ENCODE data around the gene NATD1. TPM values are rescaled to one million over a fixed set of nuclear protein-coding genes. Genes with fewer than 3 reads are reported as not detected.

NATD1 gene
- total RNA-seq, 5 donors from 2014 or later (not counting 1 experiment from before 2014, with no cell fraction given), result 7.2 to 11.1 (median 9.6) TPM

DNA sequence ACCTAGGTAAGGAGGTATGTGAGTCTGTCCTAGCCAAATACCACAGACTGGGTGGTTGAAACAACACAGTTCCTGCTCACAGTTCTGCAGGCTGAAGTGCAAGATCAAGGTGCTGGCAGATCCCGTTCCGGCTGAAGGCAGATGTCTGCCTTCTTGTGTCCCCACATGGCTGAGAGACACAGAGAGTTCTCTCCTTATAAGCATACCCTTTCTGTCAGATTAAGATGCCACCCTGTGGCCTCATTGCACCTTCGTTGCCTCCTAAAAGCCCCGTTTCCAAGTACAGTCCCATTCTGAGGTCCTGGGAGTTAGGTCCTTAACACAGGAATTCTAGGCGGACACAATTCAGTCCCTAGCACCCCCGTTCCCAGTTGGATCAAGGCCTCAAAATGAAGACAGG, 30.1 kb downstream of the NATD1 start:
- CTCF ChIA-PET, result no interaction called here
- Histone ChIP-seq H3K4me3 (ENCODE audit: control insufficient read depth in 1 of 2, extremely low read depth in 1 of 2, low read length in 1 of 2) (no peak overlapping the region), H3K36me3 (ENCODE audit: control insufficient read depth in 2 of 2, extremely low read depth in 1 of 2, insufficient read depth in 1 of 2, low read length in 1 of 2) (peaks cover 0 to 4% of the 10 kb centered on the region in 2 donors), H3K9me3 (no peaks in the 10 kb centered on the region), H3K27me3 (replicated peaks in 1 of 2; ENCODE audit: control insufficient read depth in 2 of 2, extremely low read depth in 1 of 2, insufficient read depth in 2 of 2, low read length in 1 of 2) (no peaks in the 10 kb centered on the region), H3K27ac (ENCODE audit: low read length) (no peak overlapping the region), H3K4me1 (ENCODE audit: control insufficient read depth in 1 of 2, extremely low read depth in 1 of 2, insufficient read depth in 2 of 2, low read length in 2 of 2) (no peaks in the 10 kb centered on the region)
- no peak overlapping the region for H3K4me3 Mint-ChIP-seq
- WGBS (ENCODE audit: insufficient coverage), result 97% methylated on average over 4 of the region's 6 CpGs
- peaks cover 17% of the 10 kb centered on the region for H3K36me3 Mint-ChIP-seq
- H3K27me3 Mint-ChIP-seq, result no peaks in the 10 kb centered on the region
- H3K27ac Mint-ChIP-seq, result no peak overlapping the region
- ATAC-seq (replicated peaks in 1 of 4) (no peak), DNase-seq (no peak)
- no peaks in the 10 kb centered on the region for H3K9me3 Mint-ChIP-seq
- peaks cover 0 to 4% (median 1%) of the 10 kb centered on the region in 3 donors for H3K4me1 Mint-ChIP-seq
- POLR2A ChIA-PET, result no interaction called here

DNA sequence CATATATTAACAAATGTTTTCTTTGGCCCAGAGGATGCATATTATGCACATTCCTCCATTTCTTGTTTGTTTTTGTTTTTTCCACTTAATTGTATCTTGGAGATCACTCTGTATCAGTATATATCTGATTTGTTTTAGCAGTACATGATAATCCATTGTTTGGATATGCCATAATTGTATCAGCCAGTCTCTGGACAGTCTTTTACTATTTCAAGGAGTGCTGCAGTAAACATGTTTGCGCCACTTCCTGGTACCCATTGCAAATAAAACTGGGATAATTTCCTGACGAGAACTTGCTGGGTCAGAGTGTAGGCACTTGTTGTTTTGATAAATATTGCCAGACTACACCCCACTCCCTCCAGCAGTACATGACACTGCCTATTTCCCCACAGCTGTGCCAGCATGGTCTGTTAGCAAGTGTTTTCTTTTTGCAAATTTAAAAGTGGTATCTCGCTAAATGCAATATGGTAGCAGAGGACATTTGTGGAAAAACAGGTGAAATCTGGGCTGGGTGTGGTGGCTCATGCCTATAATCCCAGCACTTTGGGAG, 34.3 kb downstream of the NATD1 start:
- DNase-seq, result no peak
- Mint-ChIP-seq H3K4me1 (peaks cover 16 to 25% (median 22%) of the 10 kb centered on the region in 3 donors), H3K36me3 (peaks cover 26% of the 10 kb centered on the region), H3K9me3 (no peaks in the 10 kb centered on the region), H3K4me3 (no peak overlapping the region), H3K27ac (no peak overlapping the region), H3K27me3 (no peaks in the 10 kb centered on the region)
- CTCF ChIA-PET, result no interaction called here
- H3K4me3 ChIP-seq (ENCODE audit: control insufficient read depth in 1 of 2, extremely low read depth in 1 of 2, low read length in 1 of 2), result no peak overlapping the region
- H3K36me3 ChIP-seq (ENCODE audit: control insufficient read depth in 2 of 2, extremely low read depth in 1 of 2, insufficient read depth in 1 of 2, low read length in 1 of 2), result peaks cover 0 to 4% of the 10 kb centered on the region in 2 donors
- H3K9me3 ChIP-seq, result no peaks in the 10 kb centered on the region
- 100% methylated on average over 1 of the region's 3 CpGs for WGBS (ENCODE audit: insufficient coverage)
- ATAC-seq (replicated peaks in 1 of 4), result no peak
- POLR2A ChIA-PET, result no interaction called here
- H3K27ac ChIP-seq (ENCODE audit: low read length), result no peak overlapping the region
- H3K4me1 ChIP-seq (ENCODE audit: control insufficient read depth in 1 of 2, extremely low read depth in 1 of 2, insufficient read depth in 2 of 2, low read length in 2 of 2), result peaks cover 2 to 10% of the 10 kb centered on the region in 2 experiments
- H3K27me3 ChIP-seq (replicated peaks in 1 of 2; ENCODE audit: control insufficient read depth in 2 of 2, extremely low read depth in 1 of 2, insufficient read depth in 2 of 2, low read length in 1 of 2), result no peaks in the 10 kb centered on the region

DNA sequence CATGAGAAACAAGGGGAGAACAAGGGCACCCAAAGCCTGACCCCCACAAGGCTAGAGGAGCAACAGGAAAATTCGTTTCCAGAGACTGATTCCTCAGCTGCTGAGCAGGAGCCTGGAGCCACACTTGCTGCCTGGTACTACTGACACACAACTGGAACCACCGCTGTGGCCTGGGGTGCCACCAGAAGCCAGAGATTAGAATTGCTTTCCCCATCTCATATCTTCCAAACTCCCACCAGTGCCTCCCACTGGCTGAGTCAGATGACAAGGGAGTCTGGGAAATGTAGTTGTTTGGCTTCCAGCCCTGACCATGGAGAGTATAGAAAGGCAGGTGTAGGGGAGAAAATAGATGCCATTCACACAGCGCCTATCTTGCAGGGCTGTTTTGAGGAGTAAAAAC, 35.1 kb downstream of the NATD1 start:
- ATAC-seq (replicated peaks in 1 of 4) (no peak), DNase-seq (no peak)
- Histone ChIP-seq H3K9me3 (no peaks in the 10 kb centered on the region), H3K27me3 (replicated peaks in 1 of 2; ENCODE audit: control insufficient read depth in 2 of 2, extremely low read depth in 1 of 2, insufficient read depth in 2 of 2, low read length in 1 of 2) (no peaks in the 10 kb centered on the region), H3K27ac (ENCODE audit: low read length) (no peak overlapping the region), H3K36me3 (ENCODE audit: control insufficient read depth in 2 of 2, extremely low read depth in 1 of 2, insufficient read depth in 1 of 2, low read length in 1 of 2) (peaks cover 0 to 4% of the 10 kb centered on the region in 2 donors), H3K4me1 (ENCODE audit: control insufficient read depth in 1 of 2, extremely low read depth in 1 of 2, insufficient read depth in 2 of 2, low read length in 2 of 2) (peaks cover 6 to 14% of the 10 kb centered on the region in 2 experiments), H3K4me3 (ENCODE audit: control insufficient read depth in 1 of 2, extremely low read depth in 1 of 2, low read length in 1 of 2) (no peak overlapping the region)
- Mint-ChIP-seq H3K4me3 (no peak overlapping the region), H3K27ac (no peak overlapping the region), H3K36me3 (peaks cover 26% of the 10 kb centered on the region), H3K9me3 (no peaks in the 10 kb centered on the region), H3K27me3 (no peaks in the 10 kb centered on the region), H3K4me1 (peaks cover 20 to 29% (median 27%) of the 10 kb centered on the region in 3 donors)
- WGBS (ENCODE audit: insufficient coverage), result 67% methylated on average over 1 of the region's 3 CpGs
- CTCF ChIA-PET, result no interaction called here
- POLR2A ChIA-PET, result no interaction called here

DNA sequence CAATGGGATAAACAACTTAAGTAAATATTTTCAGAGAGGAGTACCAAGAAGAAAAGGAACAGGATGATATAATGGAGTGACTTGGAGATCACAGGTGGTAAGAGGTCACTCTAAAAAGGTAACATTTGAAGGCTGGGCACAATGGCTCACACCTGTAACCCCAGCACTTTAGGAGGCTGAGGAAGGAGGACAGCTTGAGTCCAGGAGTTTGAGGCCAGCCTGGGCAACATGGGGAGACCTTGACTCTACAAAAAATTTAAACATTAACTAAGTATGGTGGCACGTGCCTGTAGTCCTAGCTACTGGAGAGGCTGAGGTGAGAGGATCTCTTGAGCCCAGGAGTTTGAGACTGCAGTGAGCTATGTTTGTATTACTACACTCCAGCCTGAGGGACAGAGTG, 35.9 kb downstream of the NATD1 start:
- peaks cover 14 to 22% of the 10 kb centered on the region in 2 experiments for H3K4me1 ChIP-seq (ENCODE audit: control insufficient read depth in 1 of 2, extremely low read depth in 1 of 2, insufficient read depth in 2 of 2, low read length in 2 of 2)
- H3K36me3 Mint-ChIP-seq, result peaks cover 21% of the 10 kb centered on the region
- whole genome bisulfite sequencing (ENCODE audit: insufficient coverage), result no CpG with 5 or more reads among the region's 1 CpG
- no peak for DNase-seq
- no peaks in the 10 kb centered on the region for H3K27me3 ChIP-seq (replicated peaks in 1 of 2; ENCODE audit: control insufficient read depth in 2 of 2, extremely low read depth in 1 of 2, insufficient read depth in 2 of 2, low read length in 1 of 2)
- peak overlapping the region in 1 of 3 donors; percentile 32 for H3K4me3 Mint-ChIP-seq
- no peak overlapping the region for H3K27ac Mint-ChIP-seq
- ATAC-seq (replicated peaks in 1 of 4), result no peak
- no peaks in the 10 kb centered on the region for H3K9me3 ChIP-seq
- H3K27me3 Mint-ChIP-seq, result no peaks in the 10 kb centered on the region
- POLR2A ChIA-PET, result interaction anchor here in 1 of 2 donors (0.5 kb wide), 1 partner anchor 1090 kb away, joined by 6 read pairs; no protein-coding TSS in a partner anchor
- CTCF ChIA-PET, result no interaction called here
- H3K27ac ChIP-seq (ENCODE audit: low read length), result no peak overlapping the region
- no peaks in the 10 kb centered on the region for H3K9me3 Mint-ChIP-seq
- peaks cover 27 to 34% (median 32%) of the 10 kb centered on the region in 3 donors for H3K4me1 Mint-ChIP-seq
- H3K36me3 ChIP-seq (ENCODE audit: control insufficient read depth in 2 of 2, extremely low read depth in 1 of 2, insufficient read depth in 1 of 2, low read length in 1 of 2), result peaks cover 0 to 4% of the 10 kb centered on the region in 2 donors
- no peak overlapping the region for H3K4me3 ChIP-seq (ENCODE audit: control insufficient read depth in 1 of 2, extremely low read depth in 1 of 2, low read length in 1 of 2)

DNA sequence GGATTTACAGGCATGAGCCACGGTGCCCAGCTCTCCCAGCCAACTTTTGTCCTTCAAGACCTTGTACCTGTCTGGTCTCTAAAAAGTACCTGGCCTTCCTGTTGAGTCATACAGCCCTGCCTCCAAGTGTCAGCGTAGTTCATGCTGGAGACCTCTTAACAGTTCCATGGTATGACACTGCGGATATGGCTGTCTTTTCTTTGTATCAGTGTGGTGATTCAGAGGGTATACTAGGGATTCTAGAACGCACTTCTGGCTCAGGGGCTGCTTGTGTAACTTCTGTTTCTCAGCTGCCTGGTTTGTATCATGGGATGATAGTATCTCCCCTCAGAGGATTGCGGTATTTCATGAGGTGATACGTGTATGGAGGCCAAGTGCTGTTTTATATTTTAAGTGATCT, 37.3 kb downstream of the NATD1 start:
- no peaks in the 10 kb centered on the region for H3K9me3 ChIP-seq
- POLR2A ChIA-PET, result no interaction called here
- H3K27me3 Mint-ChIP-seq, result no peaks in the 10 kb centered on the region
- CTCF ChIA-PET, result no interaction called here
- H3K27me3 ChIP-seq (replicated peaks in 1 of 2; ENCODE audit: control insufficient read depth in 2 of 2, extremely low read depth in 1 of 2, insufficient read depth in 2 of 2, low read length in 1 of 2), result no peaks in the 10 kb centered on the region
- H3K36me3 Mint-ChIP-seq, result peaks cover 9% of the 10 kb centered on the region
- no peaks in the 10 kb centered on the region for H3K9me3 Mint-ChIP-seq
- peaks cover 40 to 48% (median 43%) of the 10 kb centered on the region in 3 donors for H3K4me1 Mint-ChIP-seq
- H3K36me3 ChIP-seq (ENCODE audit: control insufficient read depth in 2 of 2, extremely low read depth in 1 of 2, insufficient read depth in 1 of 2, low read length in 1 of 2), result peaks cover 0 to 3% of the 10 kb centered on the region in 2 donors
- no peak overlapping the region for H3K4me3 ChIP-seq (ENCODE audit: control insufficient read depth in 1 of 2, extremely low read depth in 1 of 2, low read length in 1 of 2)
- ATAC-seq (replicated peaks in 1 of 4) (no peak), DNase-seq (no peak)
- 90% methylated on average over 4 of the region's 6 CpGs for whole genome bisulfite sequencing (ENCODE audit: insufficient coverage)
- H3K27ac Mint-ChIP-seq, result peak overlapping the region; percentile 44 to 52
- H3K4me1 ChIP-seq (ENCODE audit: control insufficient read depth in 1 of 2, extremely low read depth in 1 of 2, insufficient read depth in 2 of 2, low read length in 2 of 2), result peaks cover 20 to 36% of the 10 kb centered on the region in 2 experiments
- no peak overlapping the region for H3K27ac ChIP-seq (ENCODE audit: low read length)
- H3K4me3 Mint-ChIP-seq, result peak overlapping the region; percentile 85 to 90 (median 85)

DNA sequence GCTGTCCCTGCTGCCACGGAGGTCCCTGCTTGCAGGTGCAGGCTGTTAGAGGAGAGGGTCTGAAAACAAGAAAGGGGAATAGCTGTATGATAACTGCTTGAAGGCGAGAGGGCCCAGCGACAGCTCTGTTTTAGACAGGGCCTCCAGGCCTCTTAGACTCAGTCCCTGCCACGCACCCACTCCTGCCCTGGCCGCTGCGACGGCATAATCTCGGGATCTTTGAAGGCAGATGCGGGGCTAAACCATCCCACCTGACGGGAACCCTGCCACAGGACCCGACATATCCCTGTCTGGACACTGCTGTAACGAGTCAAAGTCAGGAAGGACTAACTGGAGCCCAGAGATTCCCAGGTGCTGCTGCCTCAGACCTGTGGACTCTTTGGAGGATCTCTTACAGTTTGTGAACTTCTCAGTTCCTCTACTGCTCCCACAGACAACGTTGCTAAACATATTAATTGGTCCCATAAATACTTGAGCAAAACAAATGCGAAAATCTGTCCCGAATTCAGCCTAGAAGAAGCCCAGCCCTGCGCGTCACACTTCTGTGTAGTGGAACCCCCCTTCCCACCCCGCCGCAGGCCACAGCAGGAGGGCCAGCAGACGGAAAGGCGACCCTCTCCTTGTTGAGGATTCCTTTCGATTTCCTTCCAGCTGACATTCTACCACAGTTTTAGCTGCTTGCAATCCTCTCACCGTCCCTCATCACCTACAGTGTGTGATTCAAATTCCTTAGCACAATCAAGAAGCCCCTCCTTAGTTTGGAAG, 38.3 kb downstream of the NATD1 start:
- peaks cover 20 to 45% of the 10 kb centered on the region in 2 experiments for H3K4me1 ChIP-seq (ENCODE audit: control insufficient read depth in 1 of 2, extremely low read depth in 1 of 2, insufficient read depth in 2 of 2, low read length in 2 of 2)

More for the DNA sequence above, 38.3 kb downstream of the NATD1 start:
- POLR2A ChIA-PET, result no interaction called here
- H3K36me3 ChIP-seq (ENCODE audit: control insufficient read depth in 2 of 2, extremely low read depth in 1 of 2, insufficient read depth in 1 of 2, low read length in 1 of 2), result peaks cover under 1 to 8% of the 10 kb centered on the region in 2 donors
- Mint-ChIP-seq H3K4me3 (peak overlapping the region; percentile 85 to 90 (median 85)), H3K27me3 (no peaks in the 10 kb centered on the region), H3K27ac (peak overlapping the region; percentile 78 to 87), H3K4me1 (peaks cover 49 to 58% (median 50%) of the 10 kb centered on the region in 3 donors), H3K9me3 (no peaks in the 10 kb centered on the region), H3K36me3 (peaks cover 14% of the 10 kb centered on the region)
- peak overlapping the region; percentile 42 for H3K27ac ChIP-seq (ENCODE audit: low read length)
- 16% methylated on average over 17 of the region's 23 CpGs for WGBS (ENCODE audit: insufficient coverage)
- no peaks in the 10 kb centered on the region for H3K27me3 ChIP-seq (replicated peaks in 1 of 2; ENCODE audit: control insufficient read depth in 2 of 2, extremely low read depth in 1 of 2, insufficient read depth in 2 of 2, low read length in 1 of 2)
- CTCF ChIA-PET, result interaction anchor here (0.7 to 1.1 kb wide), 5 partner anchors 15 to 172 kb away, joined by 3 to 4 read pairs (median 3); partner anchors contain the start of gene USP22 (in 1 of the 2)
- H3K9me3 ChIP-seq, result no peaks in the 10 kb centered on the region
- DNase-seq, result peak in 1 of 35 experiments; percentile 9
- ATAC-seq (replicated peaks in 1 of 4), result peak in 1 of 4 experiments; percentile 0
- H3K4me3 ChIP-seq (ENCODE audit: control insufficient read depth in 1 of 2, extremely low read depth in 1 of 2, low read length in 1 of 2), result peak overlapping the region; percentile 88 to 90

Measured in T-cell (primary cell).